GM18909 (cell line): ENCODE data around the gene MCAM.
A peak's percentile ranks its signal among the peaks of the same experiment; 100 is the strongest.

Experiments
- ATAC-seq: cut with Tn5 transposase; IDR thresholded peaks from one replicate; pipeline ENCODE4 v1.9.1; 2021; ENCODE audit warnings: mild to moderate bottlenecking; ENCODE audit not compliant: unreplicated experiment, poor library complexity

MCAM gene

DNA sequence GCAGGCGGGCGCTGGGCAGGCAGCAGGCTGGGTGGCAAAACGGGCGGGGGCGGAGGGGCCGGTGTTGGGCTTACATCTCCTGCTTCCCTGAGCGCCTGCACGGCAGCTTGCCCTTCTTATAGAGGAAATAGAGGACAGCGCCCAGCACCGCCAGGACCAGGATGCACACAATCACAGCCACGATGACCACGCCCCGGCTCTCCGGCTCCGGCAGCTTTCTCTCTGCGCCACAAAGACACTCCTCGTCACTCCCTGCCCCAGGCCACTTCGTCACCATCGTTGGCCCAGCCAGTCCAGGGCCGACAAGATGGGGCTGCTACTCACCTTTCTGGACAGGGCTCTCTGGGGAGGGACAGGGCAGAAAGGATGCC, 6.3 kb downstream of the MCAM start:
- no peak for ATAC-seq

DNA sequence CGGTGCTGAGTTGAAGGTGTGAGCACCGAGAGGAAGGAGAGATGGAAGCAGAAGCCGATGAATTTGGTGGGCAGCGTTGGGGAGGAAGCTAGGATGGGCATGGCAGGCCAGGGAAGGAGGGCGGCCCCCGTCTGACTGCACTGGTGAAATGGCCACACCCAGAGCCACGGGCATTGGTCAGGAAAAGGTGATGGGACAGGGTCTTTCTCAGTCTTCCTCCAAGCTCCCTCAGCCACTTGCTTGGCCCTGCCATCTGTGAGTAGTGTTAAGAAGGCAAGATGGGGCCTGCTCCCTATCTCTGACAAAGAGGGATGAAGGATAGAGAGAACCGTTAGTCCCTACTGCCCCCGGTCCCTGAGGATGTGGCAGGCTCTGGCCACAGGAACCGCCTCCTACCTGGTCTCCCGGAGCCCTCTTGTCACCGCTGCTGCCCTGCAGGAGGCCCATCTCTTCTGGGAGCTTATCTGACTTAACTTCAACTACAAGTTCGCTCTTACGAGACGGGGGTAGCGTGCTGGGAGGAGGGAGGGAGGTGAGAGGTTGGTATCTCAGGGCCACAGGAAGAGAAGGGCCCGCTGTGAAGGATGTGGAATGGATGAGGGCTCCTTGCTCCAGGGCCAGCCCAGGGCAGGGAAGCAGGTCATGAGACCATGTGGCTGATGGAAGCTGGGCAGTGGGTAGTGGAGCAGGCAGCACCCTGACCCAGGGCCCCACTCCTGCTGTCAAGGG, 6.8 kb downstream of the MCAM start:
- ATAC-seq: no peak

DNA sequence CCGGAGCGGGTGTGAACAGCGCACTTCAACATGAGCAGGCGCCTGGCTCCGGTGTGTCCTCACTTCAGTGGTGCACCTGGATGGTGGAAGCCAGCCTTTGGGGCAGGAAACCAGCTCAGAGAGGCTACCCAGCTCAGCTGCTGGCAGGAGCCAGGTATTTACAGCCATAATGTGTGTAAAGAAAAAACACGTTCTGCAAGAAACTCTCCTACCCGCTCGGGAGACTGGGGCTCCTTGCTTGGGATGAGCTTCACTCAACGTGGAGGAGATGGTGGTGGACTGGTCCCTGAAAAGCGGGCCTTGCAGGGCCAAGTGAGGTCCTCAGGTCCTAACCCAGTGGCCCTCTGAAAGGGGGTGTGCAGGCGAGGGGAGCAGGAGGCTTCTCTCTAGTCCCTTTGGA, 7.5 kb downstream of the MCAM start:
- no peak for ATAC-seq

DNA sequence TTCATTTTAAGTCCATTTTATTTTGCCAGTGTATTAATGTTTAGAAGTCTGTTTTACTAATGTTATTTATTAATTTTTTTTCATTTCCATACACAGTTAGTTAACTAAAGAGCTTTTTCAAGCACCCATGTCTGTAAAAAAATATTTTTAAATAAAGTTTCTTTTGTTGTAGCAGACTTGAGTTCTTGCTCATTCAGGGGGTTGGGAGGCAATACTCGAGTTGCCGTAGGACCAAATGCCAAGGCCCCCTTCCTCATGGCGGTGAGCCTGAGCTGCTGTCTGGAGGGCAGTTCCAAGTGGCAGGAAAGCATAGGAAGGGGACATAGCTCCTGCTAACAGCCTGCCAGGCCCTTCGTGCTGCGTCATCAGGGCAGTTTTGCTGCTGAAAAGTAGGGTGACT, 9.0 kb downstream of the MCAM start:
- no peak for ATAC-seq

DNA sequence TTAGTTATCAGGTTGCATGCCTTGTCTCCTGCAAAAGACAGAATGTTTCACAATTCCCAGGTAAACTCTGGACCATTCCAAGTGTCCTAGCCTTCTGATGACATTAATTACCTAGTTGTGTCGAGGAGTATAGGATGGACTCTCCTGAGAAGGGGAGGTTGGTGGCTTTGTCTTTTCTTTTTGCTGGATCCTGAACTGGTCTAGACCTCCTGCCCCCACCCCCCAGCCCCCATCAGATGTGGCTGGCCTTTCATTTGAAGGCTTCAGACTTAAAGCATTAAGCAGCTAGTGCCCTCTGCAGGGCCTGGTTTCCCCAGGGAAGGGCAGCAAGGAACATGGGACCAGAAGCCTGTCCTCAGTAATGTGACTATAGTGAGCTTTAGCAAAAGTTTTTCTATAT, 9.7 kb downstream of the MCAM start:
- no peak for ATAC-seq

DNA sequence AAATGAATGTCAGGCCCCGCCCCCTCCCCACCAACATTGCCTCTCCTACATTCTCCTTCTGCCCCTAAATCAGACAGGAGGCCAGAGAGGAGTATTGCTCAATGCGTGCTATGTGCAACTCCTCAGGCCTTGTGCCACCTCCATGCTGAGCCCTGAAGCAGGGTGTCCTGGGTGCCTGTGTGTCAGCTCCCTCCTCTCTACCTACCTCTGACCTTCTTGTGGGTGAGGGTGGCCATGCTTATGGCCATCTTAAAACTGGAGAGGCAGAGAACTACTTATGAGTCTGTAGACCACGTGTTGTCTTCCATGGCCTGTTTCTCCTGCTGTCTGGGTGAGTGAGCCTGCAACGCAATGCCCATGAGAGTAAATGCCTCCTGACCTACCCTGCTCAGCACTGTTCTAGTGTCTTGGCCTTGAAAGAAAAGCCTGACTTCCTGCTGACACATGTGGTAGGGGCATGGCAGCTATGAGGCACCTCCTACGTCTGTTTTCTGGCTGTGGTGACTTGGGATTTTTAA, 10.5 kb downstream of the MCAM start:
- no peak for ATAC-seq

DNA sequence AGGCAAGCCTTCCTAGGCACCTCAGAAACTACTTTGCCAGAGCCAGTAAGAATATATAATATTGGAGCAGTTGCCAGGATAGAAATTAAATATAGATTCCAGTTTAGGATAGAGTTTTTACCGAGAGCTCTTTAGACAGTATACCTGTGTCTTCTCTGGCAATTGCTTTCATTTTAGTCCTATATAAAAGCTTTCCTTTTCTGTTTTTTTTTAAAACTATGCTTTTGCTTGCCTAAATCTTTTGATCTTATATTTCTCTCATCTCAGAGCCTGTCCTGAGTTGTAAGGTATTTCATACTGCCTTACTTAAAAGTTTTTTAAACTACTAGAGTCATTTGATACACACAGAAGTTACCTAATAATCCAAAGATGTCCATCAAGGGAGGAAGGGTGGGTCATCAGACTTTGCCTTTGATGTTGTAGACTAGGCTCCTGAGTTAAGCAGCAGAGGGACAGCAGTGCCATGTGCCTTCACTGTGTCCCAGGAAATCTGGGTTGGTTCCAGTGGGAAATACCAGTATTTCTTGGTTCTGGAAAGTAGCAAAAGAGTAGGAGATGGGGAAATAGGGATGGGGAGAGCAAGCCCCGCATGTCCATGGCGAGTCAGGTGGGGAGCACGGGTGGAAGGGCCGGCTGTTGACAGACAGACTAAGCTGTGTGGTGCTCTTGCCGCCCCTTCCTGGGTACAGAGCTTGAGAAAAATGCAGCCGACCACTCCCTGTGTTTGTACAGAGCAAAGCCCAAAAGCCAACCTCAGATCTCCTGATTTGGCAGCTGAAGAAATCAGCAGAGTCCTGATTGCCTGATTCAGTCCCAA, 11.2 kb downstream of the MCAM start:
- ATAC-seq: no peak

DNA sequence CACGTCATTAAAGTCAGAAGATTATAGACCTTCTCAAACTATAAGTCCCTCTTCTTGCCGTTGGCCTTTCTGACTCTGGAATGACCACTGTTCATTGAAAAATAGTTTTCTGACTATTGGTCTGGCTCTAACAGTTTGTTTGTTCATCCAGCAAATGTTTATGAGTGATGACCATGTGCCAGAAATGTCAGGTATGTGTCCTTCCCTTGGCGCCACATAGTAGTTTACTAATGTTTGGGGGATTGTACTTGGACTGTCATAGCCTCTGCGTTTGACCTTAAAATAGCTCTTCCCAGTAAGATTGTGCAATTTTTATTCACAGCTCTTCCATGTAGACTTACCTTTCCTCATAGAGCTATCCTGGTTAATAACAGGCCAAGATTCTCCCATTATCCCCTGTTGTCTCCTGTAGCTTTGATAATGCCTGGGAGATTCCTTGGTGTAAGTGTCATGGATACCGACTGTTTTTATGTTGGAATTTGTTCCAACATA, 13.7 kb downstream of the MCAM start:
- no peak for ATAC-seq

DNA sequence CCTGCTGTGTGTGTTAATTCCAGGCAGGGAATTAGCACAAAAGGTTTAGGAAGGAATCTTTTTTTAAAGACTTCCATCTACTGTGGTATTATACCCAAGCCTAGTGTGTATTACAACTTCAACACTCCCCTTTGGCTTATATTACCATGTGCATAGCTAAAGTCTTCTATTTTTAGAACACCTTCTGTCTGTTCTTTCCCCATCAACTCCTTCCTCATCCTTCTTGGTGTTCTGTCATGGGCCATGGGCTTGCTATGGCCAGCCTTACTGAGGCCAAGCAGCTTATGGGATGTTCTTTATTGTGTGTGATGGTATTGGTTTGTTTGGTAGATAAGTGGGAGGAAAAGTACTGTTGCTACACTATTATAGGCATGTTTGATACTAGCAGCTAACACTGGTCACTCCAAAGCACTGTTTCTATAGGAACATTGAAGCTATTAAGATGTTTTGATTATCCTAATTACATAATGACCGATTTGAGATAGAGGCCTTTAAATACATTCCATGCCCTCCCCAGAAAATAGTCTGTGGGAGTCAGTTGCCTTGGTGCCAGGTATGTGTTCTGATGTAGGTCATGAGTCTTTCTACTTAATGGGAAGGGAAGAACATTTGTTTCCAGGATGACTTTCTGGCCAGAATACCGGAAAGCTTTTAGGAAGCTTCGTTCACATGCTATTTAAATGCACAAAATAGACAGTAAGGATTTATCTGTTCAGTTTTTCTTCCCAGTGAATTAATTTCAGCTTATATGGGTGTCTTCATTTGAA, 16.5 kb downstream of the MCAM start:
- no peak for ATAC-seq

DNA sequence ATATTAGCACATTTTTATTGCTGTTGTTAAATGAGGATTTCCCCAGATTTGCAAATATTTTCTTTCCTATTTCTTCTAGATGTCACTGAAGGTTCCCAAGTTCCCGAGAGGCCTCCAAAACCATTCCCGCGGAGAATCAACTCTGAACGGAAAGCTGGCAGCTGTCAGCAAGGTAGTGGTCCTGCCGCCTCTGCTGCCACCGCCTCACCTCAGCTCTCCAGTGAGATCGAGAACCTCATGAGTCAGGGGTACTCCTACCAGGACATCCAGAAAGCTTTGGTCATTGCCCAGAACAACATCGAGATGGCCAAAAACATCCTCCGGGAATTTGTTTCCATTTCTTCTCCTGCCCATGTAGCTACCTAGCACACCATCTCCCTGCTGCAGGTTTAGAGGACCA, 17.5 kb downstream of the MCAM start:
- no peak for ATAC-seq

DNA sequence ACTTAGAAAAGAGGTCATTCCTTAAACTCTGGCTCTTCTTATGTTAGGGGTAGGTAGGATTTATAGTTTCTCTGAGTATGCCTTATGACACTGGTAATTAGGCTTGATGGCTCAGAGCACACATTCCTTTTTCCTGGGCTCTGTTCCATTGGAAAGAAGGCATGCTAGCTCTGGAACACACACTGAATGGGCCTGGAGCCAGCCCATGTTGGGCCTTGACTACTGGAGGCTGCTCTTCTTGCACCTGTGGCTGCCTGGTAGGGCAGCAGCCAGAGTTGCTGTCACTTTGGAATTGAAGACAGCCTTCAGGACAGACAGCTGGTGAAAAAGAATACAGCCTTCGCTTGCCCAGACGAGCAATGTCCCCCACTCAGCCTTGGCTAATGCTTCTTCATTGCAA, 18.2 kb downstream of the MCAM start:
- ATAC-seq: no peak

DNA sequence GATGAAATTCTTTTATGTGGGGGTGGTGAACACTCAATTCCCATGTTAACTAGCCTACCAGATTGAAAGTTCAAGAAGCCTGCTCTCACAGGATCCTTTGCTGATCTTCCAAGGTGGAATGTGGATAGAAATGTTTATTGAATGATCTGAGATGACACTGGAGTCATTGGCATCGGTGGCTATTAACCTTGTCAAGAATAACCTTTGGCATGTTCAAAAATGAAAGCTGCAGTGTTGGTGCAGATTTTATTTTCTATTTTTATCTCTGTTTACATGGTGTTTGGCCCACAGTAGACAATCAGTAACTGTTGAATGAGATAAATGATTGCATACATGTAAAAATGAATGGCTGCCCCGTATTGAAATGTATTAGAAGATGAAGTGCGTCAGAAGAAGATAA, 19.0 kb downstream of the MCAM start:
- ATAC-seq: no peak

DNA sequence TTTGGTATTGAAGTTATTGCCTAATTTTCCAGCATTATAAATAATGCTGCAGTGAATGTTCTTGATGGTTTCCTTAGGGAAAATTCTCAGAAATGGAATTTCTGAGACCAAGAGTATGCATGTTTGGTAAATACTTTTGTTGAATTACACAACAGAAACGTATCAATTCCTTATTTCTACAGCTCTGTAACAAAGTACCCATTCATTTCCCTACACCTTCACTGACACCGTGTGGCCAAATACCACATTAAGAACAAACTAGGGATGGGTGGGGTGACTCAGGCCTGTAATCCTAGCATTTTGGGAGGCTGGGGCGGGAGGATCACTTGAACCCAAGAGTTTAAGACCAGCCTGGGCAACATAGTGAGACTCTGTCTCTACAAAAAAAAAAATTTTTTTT, 21.8 kb downstream of the MCAM start:
- ATAC-seq: no peak

DNA sequence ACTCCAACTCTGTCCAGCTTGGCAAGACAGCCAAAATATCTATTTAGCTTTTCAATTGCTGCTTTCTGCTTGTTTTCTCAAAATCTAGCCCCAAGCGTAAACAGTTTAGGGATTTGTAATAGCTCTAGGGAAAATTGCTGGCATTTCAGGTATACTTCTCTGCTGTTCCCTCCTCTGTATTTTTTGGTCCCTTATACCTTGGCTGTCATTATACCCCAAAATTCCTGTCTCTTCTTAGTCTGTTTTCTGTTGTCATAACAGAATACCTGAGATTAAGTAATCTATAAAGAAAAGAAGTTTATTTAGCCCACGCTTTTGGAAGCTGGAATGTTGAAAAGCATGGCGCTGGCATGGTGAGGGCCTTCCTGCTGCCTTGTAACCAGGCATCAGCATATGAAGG, 23.5 kb downstream of the MCAM start:
- no peak for ATAC-seq

DNA sequence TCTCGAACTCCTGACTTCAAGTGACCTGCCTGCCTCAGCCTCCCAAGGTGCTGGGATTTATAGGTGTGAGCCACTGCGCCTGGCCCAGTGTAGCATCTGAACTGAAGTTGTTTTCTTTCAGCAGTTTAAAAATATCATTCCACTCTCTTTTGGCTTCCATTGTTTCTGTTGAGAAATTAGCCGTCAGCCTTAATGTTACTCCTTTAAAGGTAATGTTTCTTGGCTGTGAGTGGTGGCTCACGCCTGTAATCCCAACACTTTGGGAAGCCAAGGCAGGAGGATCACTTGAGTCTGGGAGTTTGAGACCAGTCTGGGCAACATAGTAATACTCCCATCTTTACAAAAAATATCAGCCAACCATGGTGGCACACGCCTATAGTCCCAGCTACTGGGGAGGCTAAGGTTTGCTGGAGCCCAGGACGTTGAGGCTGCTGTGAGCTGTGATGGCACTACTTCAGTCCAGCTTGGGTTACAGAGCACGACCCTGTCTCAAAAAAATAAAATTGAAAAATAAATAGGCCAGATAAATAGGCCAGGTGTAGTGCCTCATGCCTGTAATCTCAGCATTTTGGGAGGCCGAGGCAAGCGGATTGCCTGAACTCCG, 25.9 kb downstream of the MCAM start:
- no peak for ATAC-seq

DNA sequence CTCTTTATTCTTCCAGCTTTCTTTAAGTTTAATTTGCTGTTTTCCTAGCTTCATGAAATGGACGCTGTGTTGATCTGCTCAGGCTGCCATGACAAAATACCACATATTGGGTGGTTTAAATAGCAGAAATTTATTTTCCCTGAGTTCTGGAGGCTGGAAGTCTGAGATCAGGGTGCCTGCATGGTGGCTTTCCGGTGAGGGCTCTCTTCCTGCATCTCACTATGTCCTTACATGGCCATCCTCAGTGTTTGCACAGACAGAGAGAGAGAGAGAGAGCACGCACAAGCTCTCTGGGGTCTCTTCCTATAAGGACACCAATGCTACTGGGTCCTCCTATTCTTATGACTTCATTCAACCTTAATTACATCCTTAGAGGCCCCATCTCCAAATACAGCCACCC, 28.7 kb downstream of the MCAM start:
- no peak for ATAC-seq

DNA sequence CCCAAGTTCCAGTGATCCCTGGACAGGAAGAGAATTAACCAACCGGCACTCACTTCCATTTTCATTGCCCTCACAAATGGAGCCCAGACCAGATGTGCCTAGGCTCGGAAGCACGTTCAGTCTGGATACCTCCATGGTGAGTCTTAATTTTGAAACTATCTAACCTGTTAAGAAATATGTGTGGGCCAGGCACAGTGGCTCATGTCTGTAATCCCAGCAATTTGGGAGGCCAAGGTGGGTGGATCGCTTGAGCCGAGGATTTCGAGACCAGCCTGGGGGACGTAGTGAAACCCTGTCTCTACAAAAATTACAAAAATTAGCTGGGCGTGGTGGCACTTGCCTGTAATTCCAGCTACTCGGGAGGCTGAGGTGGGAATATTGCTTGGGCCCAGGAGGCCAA, 31.5 kb downstream of the MCAM start:
- ATAC-seq: no peak

DNA sequence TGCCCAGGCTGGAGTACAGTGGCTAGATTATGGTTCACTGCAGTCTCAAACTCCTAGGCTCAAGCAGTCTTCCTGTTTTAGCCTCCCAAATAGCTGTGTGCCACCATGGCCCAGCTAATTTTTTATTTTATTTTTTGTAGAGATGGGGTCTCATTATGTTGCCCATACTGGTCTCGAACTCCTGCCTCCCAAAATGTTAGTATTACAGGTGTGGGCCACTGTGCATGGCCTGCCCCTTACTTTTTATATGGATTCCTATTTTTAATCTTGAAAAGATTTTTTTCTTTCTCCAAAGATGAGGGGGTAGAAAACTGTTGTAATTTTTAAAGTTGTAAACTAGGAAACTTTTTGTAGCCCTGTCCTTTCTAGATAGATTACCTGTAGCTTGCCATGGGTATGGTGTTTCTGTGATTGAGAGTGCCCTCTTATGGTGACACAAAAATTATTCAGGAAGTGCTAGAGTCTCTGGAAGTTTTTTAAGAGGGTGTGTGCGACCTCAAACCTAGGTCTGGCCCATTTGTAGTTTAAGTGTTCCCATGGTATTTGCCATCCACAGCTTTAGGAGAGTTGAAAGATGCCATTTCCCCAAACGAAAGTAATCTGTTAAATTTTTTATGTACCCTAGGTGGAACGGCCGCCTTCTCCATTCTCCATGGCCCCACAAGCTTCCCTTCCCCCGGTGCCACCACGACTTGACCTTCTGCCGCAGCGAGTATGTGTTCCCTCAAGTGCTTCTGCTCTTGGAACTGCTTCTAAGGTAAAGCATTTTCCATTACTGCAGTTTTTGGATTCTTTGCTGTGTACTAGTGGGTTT, 32.4 kb downstream of the MCAM start:
- ATAC-seq: peak; percentile 54

DNA sequence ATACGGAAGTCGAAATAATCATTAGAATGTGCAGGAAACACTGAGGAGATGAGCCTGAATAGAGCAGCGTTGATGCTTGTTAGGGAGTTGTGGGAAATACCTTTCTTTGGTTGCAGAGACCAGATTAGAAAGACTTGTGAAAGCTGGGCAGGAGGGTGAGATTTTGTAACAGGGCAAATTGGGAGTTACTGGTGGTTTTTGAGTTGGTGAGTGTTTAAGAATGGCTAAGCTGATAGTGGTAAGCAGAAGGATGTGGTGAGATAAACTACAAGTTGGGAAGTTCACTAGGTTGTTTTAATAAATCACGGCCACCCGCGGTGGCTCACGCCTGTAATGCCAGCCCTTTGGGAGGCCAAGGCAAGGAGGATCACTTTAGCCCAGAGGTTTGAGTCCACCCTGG, 34.4 kb downstream of the MCAM start:
- ATAC-seq: no peak

DNA sequence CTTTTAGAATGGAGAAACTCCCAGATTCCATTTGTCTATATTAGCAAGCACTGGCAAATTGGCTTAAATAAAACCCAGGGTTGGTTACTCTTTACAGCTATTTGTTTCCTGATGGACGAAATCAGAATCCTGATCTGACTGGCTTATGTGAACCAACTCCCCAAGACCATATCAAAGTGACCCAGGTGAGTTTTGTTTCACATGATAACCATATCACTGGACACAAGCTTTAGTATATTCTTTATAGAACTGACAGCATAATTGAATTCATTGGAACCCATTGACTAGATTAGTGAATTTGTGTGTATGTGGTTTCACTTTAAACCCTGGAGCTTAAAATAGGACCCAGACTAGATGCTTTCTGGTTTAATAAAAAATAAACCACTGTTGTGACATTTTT, 39.3 kb downstream of the MCAM start:
- no peak for ATAC-seq
